Measurements from ENCODE around the gene FBN3. TPM values are rescaled to one million over a fixed set of nuclear protein-coding genes. Genes with fewer than 3 reads are reported as not detected.

FBN3 gene
- total RNA-seq, 1 donor from 2014 or later, result 63.7 TPM

GRCh38 chr19:8071912-8072311 is 77.5 kb downstream of the FBN3 start:
- H3K36me3 Mint-ChIP-seq, result peaks cover 29% of the 10 kb centered on the region
- DNase-seq (ENCODE audit: extremely low spot score, unreplicated experiment), result no peak
- H3K9me3 Mint-ChIP-seq, result peaks cover 15% of the 10 kb centered on the region
- no peak for TF ChIP-seq CTCF (conservative IDR thresholded peaks at IDR 0.05)
- no peak overlapping the region for H3K4me3 Mint-ChIP-seq
- H3K27me3 Mint-ChIP-seq, result no peaks in the 10 kb centered on the region
- H3K27ac Mint-ChIP-seq, result no peak overlapping the region
- H3K4me1 Mint-ChIP-seq (ENCODE audit: unreplicated experiment), result peaks cover 4% of the 10 kb centered on the region

- H3K27me3 Mint-ChIP-seq, result no peaks in the 10 kb centered on the region
- peak; percentile 84 for TF ChIP-seq CTCF (conservative IDR thresholded peaks at IDR 0.05)
- H3K4me1 Mint-ChIP-seq (ENCODE audit: unreplicated experiment), result peaks cover 3% of the 10 kb centered on the region
- no peak overlapping the region for H3K4me3 Mint-ChIP-seq
- no peak for DNase-seq (ENCODE audit: extremely low spot score, unreplicated experiment)
- peaks cover 15% of the 10 kb centered on the region for H3K36me3 Mint-ChIP-seq
- peaks cover 10% of the 10 kb centered on the region for H3K9me3 Mint-ChIP-seq
- H3K27ac Mint-ChIP-seq, result no peak overlapping the region
Observed at GRCh38 chr19:8069096-8069973, 80.1 kb downstream of the FBN3 start.

- no peak for DNase-seq (ENCODE audit: extremely low spot score, unreplicated experiment)
- H3K9me3 Mint-ChIP-seq, result peaks cover 5% of the 10 kb centered on the region
- no peak overlapping the region for H3K27ac Mint-ChIP-seq
- no peak overlapping the region for H3K4me3 Mint-ChIP-seq
- no peak for TF ChIP-seq CTCF (conservative IDR thresholded peaks at IDR 0.05)
- peaks cover 7% of the 10 kb centered on the region for H3K36me3 Mint-ChIP-seq
- no peaks in the 10 kb centered on the region for H3K27me3 Mint-ChIP-seq
- H3K4me1 Mint-ChIP-seq (ENCODE audit: unreplicated experiment), result peaks cover 3% of the 10 kb centered on the region
Observed at GRCh38 chr19:8065875-8066261, 83.5 kb downstream of the FBN3 start.

- Mint-ChIP-seq H3K36me3 (peaks cover 4% of the 10 kb centered on the region), H3K27ac (no peak overlapping the region), H3K9me3 (peaks cover 2% of the 10 kb centered on the region), H3K27me3 (no peaks in the 10 kb centered on the region), H3K4me1 (ENCODE audit: unreplicated experiment) (peaks cover 3% of the 10 kb centered on the region), H3K4me3 (no peak overlapping the region)
- DNase-seq (ENCODE audit: extremely low spot score, unreplicated experiment), result no peak
- no peak for TF ChIP-seq CTCF (conservative IDR thresholded peaks at IDR 0.05)
Observed at GRCh38 chr19:8064911-8065874, 84.2 kb downstream of the FBN3 start.

DNA sequence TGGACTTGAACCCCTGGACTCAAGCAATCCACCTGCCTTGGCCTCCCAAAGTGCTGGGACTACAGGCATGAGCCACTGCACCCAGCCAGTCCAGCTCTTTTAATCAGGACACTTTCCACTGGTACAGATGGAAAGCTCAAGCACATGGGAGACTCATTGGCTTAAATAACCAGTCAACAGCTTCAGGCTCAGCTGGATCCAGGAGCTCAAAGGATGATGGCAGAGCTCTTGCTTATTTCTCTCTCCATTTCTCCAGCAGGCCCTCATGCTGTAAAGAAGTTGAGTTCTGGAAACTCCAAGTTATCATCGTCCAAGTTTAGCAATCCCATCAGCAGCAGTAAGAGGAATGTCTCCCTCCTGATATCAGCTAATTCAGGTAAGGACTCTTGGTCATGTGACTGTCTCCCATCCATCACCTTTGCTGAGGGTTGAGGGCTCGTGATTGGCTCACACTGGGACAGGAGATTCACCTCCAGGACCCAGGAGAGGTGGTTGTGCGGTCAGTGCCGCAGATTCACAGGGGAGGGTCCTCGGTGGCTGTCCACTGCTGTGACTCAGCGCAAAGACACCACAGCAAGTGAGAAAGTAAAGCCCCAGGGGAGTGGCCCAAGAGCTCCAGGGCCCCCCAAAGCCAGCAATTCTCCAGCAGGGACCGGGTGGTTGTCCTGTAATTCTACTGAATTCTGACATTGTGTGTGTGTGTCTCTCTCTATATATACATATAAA is 91.7 kb downstream of the FBN3 start:
- Mint-ChIP-seq H3K27ac (no peak overlapping the region), H3K27me3 (no peaks in the 10 kb centered on the region), H3K4me3 (no peak overlapping the region), H3K36me3 (no peaks in the 10 kb centered on the region), H3K9me3 (no peaks in the 10 kb centered on the region), H3K4me1 (ENCODE audit: unreplicated experiment) (no peaks in the 10 kb centered on the region)
- DNase-seq (ENCODE audit: extremely low spot score, unreplicated experiment), result no peak
- TF ChIP-seq CTCF (conservative IDR thresholded peaks at IDR 0.05), result no peak

Data from type B pancreatic cell (in vitro differentiated cells).